Bronchial epithelial cell (primary cell): ENCODE data around the gene G6PC3. TPM values are rescaled to one million over a fixed set of nuclear protein-coding genes. Genes with fewer than 3 reads are reported as not detected.
A peak's percentile ranks its signal among the peaks of the same experiment; 100 is the strongest.

ENCODE experiments used
- DNase-seq: peaks from one replicate; pipeline ENCODE4 v3.0.0-alpha.2; 2010; ENCODE audit warnings: low read depth
- FAIRE-seq: peaks from 2 replicates; lab custom pipeline; 2011; peaks lifted over from hg19 to GRCh38; lab: Jason Lieb, UNC
- H3K27me3 ChIP-seq: 2 replicates; pipeline ENCODE4 v1.5.1; 2011; ENCODE audit warnings: low read length; ENCODE audit not compliant: control insufficient read depth, insufficient read depth
- H3K36me3 ChIP-seq: 2 replicates; pipeline ENCODE4 v1.5.1; 2011; ENCODE audit warnings: low read length; ENCODE audit not compliant: control insufficient read depth, insufficient read depth
- H3K4me3 ChIP-seq: 2 replicates; pipeline ENCODE4 v1.5.1; 2011; ENCODE audit warnings: mild to moderate bottlenecking, low read depth, low read length, control low read depth
- CTCF ChIP-seq: IDR thresholded peaks from 2 replicates; pipeline ENCODE4 v1.5.1; 2011; ENCODE audit warnings: mild to moderate bottlenecking, moderate library complexity, low read length, control low read depth, inconsistent platforms; ENCODE audit not compliant: insufficient read depth, severe bottlenecking
- total RNA-seq: library from RNA; depleted of rRNA; stranded (reverse); fragments of >200 nt; gene quantifications from 2 replicates; pipeline ENCODE4 v1.2.1, GENCODE V29; 2014

The G6PC3 gene
- total RNA-seq, 1 donor from 2014 or later = 7.6 TPM

GRCh38 chr17:44071772-44072171 is 1.2 kb downstream of the G6PC3 start:
- H3K27me3 ChIP-seq = no peaks in the 10 kb centered on the region
- peak overlapping the region; percentile 91 for H3K4me3 ChIP-seq
- no peak for TF ChIP-seq CTCF
- peak; percentile 63 for DNase-seq
- peaks cover 15% of the 10 kb centered on the region for H3K36me3 ChIP-seq
- FAIRE-seq = no peak

- DNase-seq (no peak), FAIRE-seq (no peak)
- Histone ChIP-seq H3K4me3 (no peak overlapping the region), H3K36me3 (peaks cover 20% of the 10 kb centered on the region), H3K27me3 (no peaks in the 10 kb centered on the region)
- TF ChIP-seq CTCF = no peak
Measured at GRCh38 chr17:44074231-44074910, 3.8 kb downstream of the G6PC3 start.

GRCh38 chr17:44074911-44075285 is 4.4 kb downstream of the G6PC3 start:
- Histone ChIP-seq H3K36me3 (peaks cover 20% of the 10 kb centered on the region), H3K4me3 (no peak overlapping the region)
- FAIRE-seq = no peak

GRCh38 chr17:44075598-44076293 is 5.2 kb downstream of the G6PC3 start:
- H3K4me3 ChIP-seq = no peak overlapping the region
- peaks cover 20% of the 10 kb centered on the region for H3K36me3 ChIP-seq
- no peak for FAIRE-seq
- no peaks in the 10 kb centered on the region for H3K27me3 ChIP-seq
- TF ChIP-seq CTCF = no peak
- no peak for DNase-seq

More at GRCh38 chr17:44074911-44075285, 4.4 kb downstream of the G6PC3 start:
- no peak for DNase-seq
- no peak for TF ChIP-seq CTCF
- H3K27me3 ChIP-seq = no peaks in the 10 kb centered on the region

GRCh38 chr17:44076716-44077594 is 6.4 kb downstream of the G6PC3 start:
- Histone ChIP-seq H3K4me3 (no peak overlapping the region), H3K27me3 (no peaks in the 10 kb centered on the region), H3K36me3 (peaks cover 20% of the 10 kb centered on the region)
- DNase-seq (no peak), FAIRE-seq (no peak)
- TF ChIP-seq CTCF = no peak
